NCI-H1417 treated with DMSO at 0.1 percent for 48 hours (cell line): ENCODE measurements around the gene OR13A1.
"Not testable (repeated sequence)": the region's sequence is repeated elsewhere in the genome, so short reads cannot be mapped to it uniquely, and the experiment has no call there.

Experiments used
- DNase-seq: peaks from one replicate; lab custom pipeline; 2025; lab: John Stamatoyannopoulos, UW

The OR13A1 gene

GRCh38 chr10:45315508-45315907 is at the start of gene OR13A1:
OR13A1 (minus strand) TSS chr10:45315608; CDS start chr10:45304422, 11,186 bp downstream.
- no peak for DNase-seq

- not testable (repeated sequence) for DNase-seq
These were observed 46.8 kb upstream of the OR13A1 start for GRCh38 chr10:45361983-45362799.

- DNase-seq: not testable (repeated sequence)
These were observed 43.6 kb upstream of the OR13A1 start for GRCh38 chr10:45358961-45359360.

- DNase-seq: no peak
These were observed 40.1 kb upstream of the OR13A1 start for GRCh38 chr10:45355494-45355893.

- no peak for DNase-seq
These were observed 38.9 kb upstream of the OR13A1 start for GRCh38 chr10:45354261-45354660.

GRCh38 chr10:45353186-45353585 is 37.8 kb upstream of the OR13A1 start:
- DNase-seq: no peak

GRCh38 chr10:45348196-45348765 is 32.9 kb upstream of the OR13A1 start:
- DNase-seq: not testable (repeated sequence)

GRCh38 chr10:45347464-45347863 is 32.1 kb upstream of the OR13A1 start:
- DNase-seq: not testable (repeated sequence)

- DNase-seq: not testable (repeated sequence)
These were observed 31.4 kb upstream of the OR13A1 start for GRCh38 chr10:45346652-45347335.

GRCh38 chr10:45340420-45340819 is 25.0 kb upstream of the OR13A1 start:
- DNase-seq: not testable (repeated sequence)

- no peak for DNase-seq
These were observed 24.5 kb upstream of the OR13A1 start for GRCh38 chr10:45339894-45340293.

- not testable (repeated sequence) for DNase-seq
These were observed 16.4 kb upstream of the OR13A1 start for GRCh38 chr10:45331824-45332223.

- DNase-seq: not testable (repeated sequence)
These were observed 11.5 kb upstream of the OR13A1 start for GRCh38 chr10:45326864-45327263.

GRCh38 chr10:45325116-45325515 is 9.7 kb upstream of the OR13A1 start:
- no peak for DNase-seq

GRCh38 chr10:45319702-45320101 is 4.3 kb upstream of the OR13A1 start:
- no peak for DNase-seq

- DNase-seq: no peak
These were observed 2.0 kb downstream of the OR13A1 start for GRCh38 chr10:45313264-45313873.

GRCh38 chr10:45308707-45309106 is 6.7 kb downstream of the OR13A1 start:
- DNase-seq: no peak

- no peak for DNase-seq
These were observed 12.8 kb downstream of the OR13A1 start for GRCh38 chr10:45302573-45302972.

GRCh38 chr10:45298341-45298955 is 17.0 kb downstream of the OR13A1 start:
- DNase-seq: not testable (repeated sequence)

- DNase-seq: no peak
These were observed 20.7 kb downstream of the OR13A1 start for GRCh38 chr10:45294681-45295080.

GRCh38 chr10:45286980-45287379 is 28.4 kb downstream of the OR13A1 start:
- no peak for DNase-seq

GRCh38 chr10:45282061-45282460 is 33.3 kb downstream of the OR13A1 start:
- no peak for DNase-seq
